ENCODE data around the gene MED1. TPM values are rescaled to one million over a fixed set of nuclear protein-coding genes. Genes with fewer than 3 reads are reported as not detected.
A peak's percentile ranks its signal among the peaks of the same experiment; 100 is the strongest.

The MED1 gene
- total RNA-seq, 1 donor from 2014 or later = 39.9 TPM

DNA sequence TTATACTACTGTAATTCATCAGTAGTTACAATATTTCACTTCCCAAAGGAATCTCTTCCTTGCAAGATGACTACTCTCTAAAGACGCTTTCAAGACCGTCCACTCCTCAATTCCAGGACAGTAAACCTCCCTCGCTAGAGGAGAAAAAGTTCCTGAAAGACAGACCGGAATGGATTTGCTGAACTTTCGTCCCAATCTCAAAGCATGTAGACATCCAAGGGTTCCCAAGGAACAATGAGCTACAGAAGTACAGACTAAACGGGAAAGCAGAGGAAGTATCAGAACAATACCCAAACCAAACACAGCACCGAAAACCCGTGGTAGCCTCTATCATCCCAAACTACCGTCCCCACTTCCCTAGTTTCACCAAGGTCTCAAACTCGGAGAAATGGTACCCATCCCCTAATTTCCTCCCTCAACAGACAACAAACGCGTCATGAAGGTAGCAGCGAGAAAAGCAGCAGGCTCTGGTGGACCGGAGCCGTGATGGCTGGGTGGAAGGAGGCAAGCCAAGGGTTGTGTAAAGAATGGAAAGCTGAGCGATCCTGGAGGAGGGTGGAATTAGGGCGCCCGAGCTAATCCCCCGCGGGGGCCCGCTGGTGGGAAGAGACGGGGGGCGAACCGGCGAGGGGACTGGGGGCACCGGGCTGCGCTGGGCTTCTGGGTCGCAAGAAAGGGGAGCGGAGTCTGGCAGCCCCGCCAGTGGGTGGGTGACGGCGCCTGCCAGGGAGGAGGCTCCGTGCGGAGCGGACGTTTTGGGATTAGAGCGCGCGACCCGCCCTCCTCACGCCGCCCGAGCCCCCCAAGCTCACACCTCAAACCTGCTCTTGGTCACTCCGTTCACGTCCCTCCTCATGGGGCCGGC, 50.3 kb downstream of the MED1 start:
- Histone ChIP-seq H3K4me3 (ENCODE audit: low read depth, low read length) (peak overlapping the region; percentile 97), H3K27me3 (ENCODE audit: control insufficient read depth, insufficient read depth, low read length) (no peaks in the 10 kb centered on the region), H3K36me3 (ENCODE audit: control insufficient read depth, insufficient read depth, low read length) (no peaks in the 10 kb centered on the region)
- DNase-seq (ENCODE audit: low read depth) = no peak
- TF ChIP-seq, protein P1, sequence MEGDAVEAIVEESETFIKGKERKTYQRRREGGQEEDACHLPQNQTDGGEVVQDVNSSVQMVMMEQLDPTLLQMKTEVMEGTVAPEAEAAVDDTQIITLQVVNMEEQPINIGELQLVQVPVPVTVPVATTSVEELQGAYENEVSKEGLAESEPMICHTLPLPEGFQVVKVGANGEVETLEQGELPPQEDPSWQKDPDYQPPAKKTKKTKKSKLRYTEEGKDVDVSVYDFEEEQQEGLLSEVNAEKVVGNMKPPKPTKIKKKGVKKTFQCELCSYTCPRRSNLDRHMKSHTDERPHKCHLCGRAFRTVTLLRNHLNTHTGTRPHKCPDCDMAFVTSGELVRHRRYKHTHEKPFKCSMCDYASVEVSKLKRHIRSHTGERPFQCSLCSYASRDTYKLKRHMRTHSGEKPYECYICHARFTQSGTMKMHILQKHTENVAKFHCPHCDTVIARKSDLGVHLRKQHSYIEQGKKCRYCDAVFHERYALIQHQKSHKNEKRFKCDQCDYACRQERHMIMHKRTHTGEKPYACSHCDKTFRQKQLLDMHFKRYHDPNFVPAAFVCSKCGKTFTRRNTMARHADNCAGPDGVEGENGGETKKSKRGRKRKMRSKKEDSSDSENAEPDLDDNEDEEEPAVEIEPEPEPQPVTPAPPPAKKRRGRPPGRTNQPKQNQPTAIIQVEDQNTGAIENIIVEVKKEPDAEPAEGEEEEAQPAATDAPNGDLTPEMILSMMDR (IDR thresholded peaks at IDR 0.05; ENCODE audit: insufficient read depth, low read length, poor library complexity, severe bottlenecking) = no peak

DNA sequence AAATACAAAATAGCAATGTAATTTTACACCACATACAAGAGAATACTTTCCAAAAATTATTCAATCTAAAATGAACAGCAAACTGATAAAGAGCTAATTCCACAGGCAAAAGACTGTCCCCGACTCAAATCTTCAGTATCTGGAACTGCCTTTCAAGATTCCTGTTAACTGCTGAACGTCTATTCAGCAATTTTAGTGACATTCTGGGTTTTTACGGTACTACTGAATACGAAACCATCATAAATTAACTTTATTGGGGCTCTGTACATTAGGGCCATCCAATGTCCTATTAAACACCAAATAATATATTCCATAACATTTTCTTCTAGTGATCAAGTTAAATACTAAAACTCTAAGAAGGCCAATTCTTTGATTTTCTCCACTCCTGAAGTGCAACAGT, 51.3 kb downstream of the MED1 start:
- peak overlapping the region; percentile 97 for H3K4me3 ChIP-seq (ENCODE audit: low read depth, low read length)
- no peak for DNase-seq (ENCODE audit: low read depth)

DNA sequence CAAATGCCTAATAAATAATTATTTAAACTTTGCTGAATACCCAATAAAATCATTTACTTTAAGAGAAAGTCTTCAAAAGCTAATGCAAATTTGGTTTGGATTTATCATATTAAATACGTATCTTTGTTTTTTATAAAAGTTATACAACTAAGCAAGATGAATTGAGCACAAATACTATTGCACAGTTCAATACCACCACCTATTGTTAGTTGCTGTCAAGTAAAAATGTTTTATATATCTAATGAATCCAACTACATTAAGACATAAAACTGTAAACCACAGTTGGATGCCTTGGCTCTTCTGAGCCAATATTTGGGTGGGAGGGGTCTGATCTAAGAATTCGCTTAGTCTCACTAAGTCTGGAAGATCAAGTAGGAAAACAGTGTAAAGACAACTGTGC, 57.3 kb downstream of the MED1 start:
- DNase-seq (ENCODE audit: low read depth) = no peak
- no peaks in the 10 kb centered on the region for H3K27me3 ChIP-seq (ENCODE audit: control insufficient read depth, insufficient read depth, low read length)
- H3K4me3 ChIP-seq (ENCODE audit: low read depth, low read length) = no peak overlapping the region
- no peaks in the 10 kb centered on the region for H3K36me3 ChIP-seq (ENCODE audit: control insufficient read depth, insufficient read depth, low read length)
- TF ChIP-seq, protein P1 (IDR thresholded peaks at IDR 0.05; ENCODE audit: insufficient read depth, low read length, poor library complexity, severe bottlenecking) = no peak

More for the DNA sequence above, 51.3 kb downstream of the MED1 start:
- Histone ChIP-seq H3K27me3 (ENCODE audit: control insufficient read depth, insufficient read depth, low read length) (no peaks in the 10 kb centered on the region), H3K36me3 (ENCODE audit: control insufficient read depth, insufficient read depth, low read length) (no peaks in the 10 kb centered on the region)
- TF ChIP-seq, protein P1 (IDR thresholded peaks at IDR 0.05; ENCODE audit: insufficient read depth, low read length, poor library complexity, severe bottlenecking) = no peak

DNA sequence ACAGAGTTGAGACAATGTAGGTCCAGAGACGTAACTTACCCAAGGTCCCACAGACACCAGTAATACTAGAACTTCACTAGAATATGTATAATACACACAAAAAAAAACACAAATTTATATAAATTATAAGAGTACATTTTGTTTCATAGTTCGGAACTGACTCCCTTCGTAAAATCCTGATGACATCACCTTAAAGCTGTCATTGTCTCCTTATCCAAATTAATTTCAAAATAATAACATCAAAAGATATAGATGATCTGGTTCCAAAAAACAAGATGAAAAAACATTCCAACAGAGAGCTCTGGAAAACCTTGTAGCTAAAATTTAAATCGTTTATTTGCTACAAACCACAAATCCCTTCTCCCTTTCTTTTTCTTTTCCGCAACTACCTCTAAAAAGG, 59.6 kb downstream of the MED1 start:
- no peaks in the 10 kb centered on the region for H3K36me3 ChIP-seq (ENCODE audit: control insufficient read depth, insufficient read depth, low read length)
- no peaks in the 10 kb centered on the region for H3K27me3 ChIP-seq (ENCODE audit: control insufficient read depth, insufficient read depth, low read length)
- H3K4me3 ChIP-seq (ENCODE audit: low read depth, low read length) = no peak overlapping the region
- DNase-seq (ENCODE audit: low read depth) = no peak
- TF ChIP-seq, protein P1 (IDR thresholded peaks at IDR 0.05; ENCODE audit: insufficient read depth, low read length, poor library complexity, severe bottlenecking) = no peak

DNA sequence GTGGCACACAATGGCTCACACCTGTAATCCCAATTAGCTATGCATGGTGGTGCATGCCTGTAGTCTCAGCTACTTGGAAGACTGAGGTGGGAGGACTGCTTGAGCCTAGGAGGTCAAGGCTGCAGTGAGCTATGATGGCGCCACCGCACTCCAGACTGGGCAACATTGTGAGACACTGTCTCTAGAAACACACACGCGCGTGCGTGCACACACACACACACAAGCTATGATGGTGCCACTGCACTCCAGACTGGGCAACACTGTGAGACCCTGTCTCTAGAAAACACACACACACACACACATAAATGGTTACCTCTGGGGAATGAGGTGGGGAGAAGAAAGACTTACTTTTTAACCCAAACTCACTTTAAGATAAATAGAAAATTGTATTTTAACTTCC, 66.0 kb downstream of the MED1 start:
- Histone ChIP-seq H3K27me3 (ENCODE audit: control insufficient read depth, insufficient read depth, low read length) (no peaks in the 10 kb centered on the region), H3K4me3 (ENCODE audit: low read depth, low read length) (no peak overlapping the region), H3K36me3 (ENCODE audit: control insufficient read depth, insufficient read depth, low read length) (no peaks in the 10 kb centered on the region)
- TF ChIP-seq, protein P1 (IDR thresholded peaks at IDR 0.05; ENCODE audit: insufficient read depth, low read length, poor library complexity, severe bottlenecking) = no peak
- DNase-seq (ENCODE audit: low read depth) = no peak

DNA sequence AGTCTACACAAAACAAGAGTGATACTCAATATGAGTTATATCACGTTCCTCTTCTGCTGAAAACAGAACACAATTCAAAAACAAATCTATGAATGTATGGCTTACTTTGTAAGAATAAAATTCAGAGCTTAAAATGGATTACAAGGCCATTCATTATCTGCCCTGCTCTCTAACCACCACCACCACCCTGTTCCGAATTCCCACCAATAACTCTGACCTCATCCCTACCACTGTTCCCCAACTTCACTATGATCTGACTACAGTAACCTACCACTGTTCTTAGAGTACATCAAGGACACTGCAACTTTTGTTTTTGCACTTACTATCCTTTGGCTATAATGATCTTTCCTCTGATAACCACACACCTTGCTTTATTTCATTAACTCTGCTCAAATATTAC, 70.9 kb downstream of the MED1 start:
- TF ChIP-seq, protein P1 (IDR thresholded peaks at IDR 0.05; ENCODE audit: insufficient read depth, low read length, poor library complexity, severe bottlenecking) = no peak
- Histone ChIP-seq H3K36me3 (ENCODE audit: control insufficient read depth, insufficient read depth, low read length) (no peaks in the 10 kb centered on the region), H3K4me3 (ENCODE audit: low read depth, low read length) (no peak overlapping the region), H3K27me3 (ENCODE audit: control insufficient read depth, insufficient read depth, low read length) (no peaks in the 10 kb centered on the region)
- no peak for DNase-seq (ENCODE audit: low read depth)
